H1 (cell line): Measurements from ENCODE around the gene PDIA6. TPM values are rescaled to one million over a fixed set of nuclear protein-coding genes. Genes with fewer than 3 reads are reported as not detected.

ENCODE experiments used
- CTCF ChIA-PET: fragments of 300-600 bp; sonication (Branson Sonifier 250); formaldehyde crosslinking; loops from one replicate; lab custom pipeline; 2021; ENCODE audit not compliant: partially characterized antibody; lab: Charles Lee
- POLR2A ChIA-PET: fragments of 300-600 bp; sonication (Branson Sonifier 250); formaldehyde crosslinking; loops from one replicate; lab custom pipeline; 2021; ENCODE audit warnings: inconsistent platforms; ENCODE audit not compliant: partially characterized antibody; lab: Charles Lee
- DNase-seq, 2 experiments: peaks; one replicate each; pipeline versions ENCODE4 v3.0.0 to v3.0.0-alpha.2; 2010 to 2022; ENCODE audit warnings: low spot score in 2 of 2, low read depth in 1 of 2, mixed read lengths in 1 of 2
- FAIRE-seq: peaks from 2 replicates; lab custom pipeline; 2011; peaks lifted over from hg19 to GRCh38; lab: Jason Lieb, UNC
- H2AFZ ChIP-seq: 2 replicates; pipeline ENCODE4 v1.8.1; 2012; ENCODE audit warnings: low read length, inconsistent platforms
- H2AK5ac ChIP-seq: 2 replicates; pipeline ENCODE4 v1.6.1; 2013; ENCODE audit warnings: low read depth, low read length
- H2BK120ac ChIP-seq: replicated peaks from 2 replicates; pipeline ENCODE3; 2013; ENCODE audit warnings: low read depth, low read length, inconsistent platforms
- H2BK12ac ChIP-seq: 2 replicates; pipeline ENCODE4 v1.6.1; 2013; ENCODE audit warnings: low read depth, low read length
- H2BK15ac ChIP-seq: 2 replicates; pipeline ENCODE4 v1.6.1; 2013; ENCODE audit warnings: low read length
- H2BK20ac ChIP-seq: 2 replicates; pipeline ENCODE4 v1.6.1; 2013; ENCODE audit warnings: low read length
- H2BK5ac ChIP-seq: 2 replicates; pipeline ENCODE4 v1.6.1; 2013; ENCODE audit warnings: low read depth, low read length
- H3K14ac ChIP-seq: 2 replicates; pipeline ENCODE4 v1.6.1; 2013; ENCODE audit warnings: inconsistent platforms; ENCODE audit not compliant: insufficient read length
- H3K18ac ChIP-seq: 2 replicates; pipeline ENCODE4 v1.6.1; 2013; ENCODE audit warnings: low read length; ENCODE audit errors: extremely low read depth
- H3K23ac ChIP-seq: 2 replicates; pipeline ENCODE4 v1.6.1; 2013; ENCODE audit warnings: inconsistent platforms; ENCODE audit not compliant: insufficient read length
- H3K23me2 ChIP-seq: 2 replicates; pipeline ENCODE4 v1.6.1; 2013; ENCODE audit warnings: low read depth, low read length
- H3K27ac ChIP-seq: 2 replicates; pipeline ENCODE4 v1.6.1; 2011; ENCODE audit warnings: low read depth, low read length, inconsistent platforms
- H3K27me3 ChIP-seq, 4 experiments: replicated peaks in 1 of 4; 1 replicate in 1 of 4; 2 replicates in 3 of 4; pipeline versions ENCODE4 v1.6.1 to v1.8.1; 2011 to 2013; ENCODE audit warnings: low read length in 3 of 4, mild to moderate bottlenecking in 3 of 4, inconsistent platforms in 2 of 4, mixed read lengths in 2 of 4, moderate library complexity in 1 of 4; ENCODE audit not compliant: control insufficient read depth in 3 of 4, insufficient read depth in 3 of 4; ENCODE audit errors: extremely low read depth in 1 of 4
- H3K36me3 ChIP-seq, 4 experiments: 2 replicates each; pipeline versions ENCODE4 v1.6.1 to v1.8.1; 2011 to 2013; ENCODE audit warnings: mild to moderate bottlenecking in 4 of 4, low read length in 3 of 4, moderate library complexity in 2 of 4, control low read depth in 1 of 4, inconsistent platforms in 1 of 4; ENCODE audit not compliant: insufficient read depth in 4 of 4, control insufficient read depth in 2 of 4
- H3K4ac ChIP-seq: replicated peaks from 2 replicates; pipeline ENCODE3; 2013; ENCODE audit warnings: low read length, low read depth, mixed read lengths, inconsistent platforms; ENCODE audit not compliant: insufficient read length
- H3K4me1 ChIP-seq, 4 experiments: replicated peaks in 1 of 4; 1 replicate in 1 of 4; 2 replicates in 3 of 4; pipeline versions ENCODE4 v1.6.1 to v1.8.1; 2011 to 2013; ENCODE audit warnings: low read length in 3 of 4, inconsistent platforms in 2 of 4, mixed read lengths in 1 of 4; ENCODE audit not compliant: insufficient read depth in 4 of 4, control insufficient read depth in 3 of 4
- H3K4me2 ChIP-seq, 2 experiments: 2 replicates each; pipeline versions ENCODE4 v1.6.1 to v1.8.1; 2011 to 2013; ENCODE audit warnings: low read depth in 2 of 2, low read length in 2 of 2, control low read depth in 1 of 2, inconsistent platforms in 1 of 2, mild to moderate bottlenecking in 1 of 2; ENCODE audit not compliant: insufficient read depth in 1 of 2
- H3K4me3 ChIP-seq, 4 experiments: fragments of 200-600, 300-600 bp in 1 of 4; sonication (generic), shearing (Covaris generic), sonication (Bioruptor Twin) in 1 of 4; 2 replicates each; pipeline versions ENCODE4 v1.5.1 to v1.8.1; 2011 to 2016; ENCODE audit warnings: low read length in 4 of 4, low read depth in 3 of 4, control low read depth in 2 of 4, inconsistent platforms in 2 of 4, mild to moderate bottlenecking in 2 of 4, mixed read lengths in 1 of 4, moderate library complexity in 1 of 4; ENCODE audit not compliant: insufficient read depth in 2 of 4; ENCODE audit errors: extremely low read depth in 1 of 4
- H3K56ac ChIP-seq: replicated peaks from 2 replicates; pipeline ENCODE3; 2013; ENCODE audit warnings: low read depth, mild to moderate bottlenecking, mixed read lengths, low read length, inconsistent platforms; ENCODE audit not compliant: insufficient read length
- H3K79me1 ChIP-seq: 2 replicates; pipeline ENCODE4 v1.6.1; 2013; ENCODE audit warnings: low read depth, low read length, control low read depth
- H3K79me2 ChIP-seq, 2 experiments: 2 replicates each; pipeline versions ENCODE4 v1.6.1 to v1.8.1; 2012 to 2013; ENCODE audit warnings: low read length in 2 of 2, mild to moderate bottlenecking in 2 of 2, inconsistent platforms in 1 of 2; ENCODE audit not compliant: insufficient read depth in 2 of 2, control insufficient read depth in 1 of 2
- H3K9ac ChIP-seq, 4 experiments: replicated peaks in 1 of 4; 1 replicate in 1 of 4; 2 replicates in 3 of 4; pipeline versions ENCODE4 v1.6.1 to v1.8.1; 2011 to 2013; ENCODE audit warnings: low read depth in 3 of 4, low read length in 3 of 4, control low read depth in 2 of 4, mild to moderate bottlenecking in 2 of 4, moderate library complexity in 2 of 4, inconsistent platforms in 1 of 4; ENCODE audit errors: extremely low read depth in 1 of 4
- H3K9me3 ChIP-seq, 2 experiments: 2 replicates each; pipeline versions ENCODE4 v1.6.1 to v1.8.1; 2012 to 2013; ENCODE audit warnings: mild to moderate bottlenecking in 2 of 2, moderate library complexity in 2 of 2, control low read depth in 1 of 2, inconsistent platforms in 1 of 2, low read depth in 1 of 2, low read length in 1 of 2, mixed read lengths in 1 of 2; ENCODE audit not compliant: insufficient read depth in 2 of 2
- H4K20me1 ChIP-seq, 2 experiments: replicated peaks in 1 of 2; 2 replicates each; pipeline versions ENCODE3 to v1.8.1; 2011 to 2013; ENCODE audit warnings: inconsistent platforms in 2 of 2, low read length in 2 of 2, mild to moderate bottlenecking in 1 of 2; ENCODE audit not compliant: insufficient read depth in 2 of 2, control insufficient read depth in 1 of 2
- H4K5ac ChIP-seq: 2 replicates; pipeline ENCODE4 v1.6.1; 2013; ENCODE audit warnings: low read length, low read depth, mixed read lengths, inconsistent platforms; ENCODE audit not compliant: insufficient read length
- H4K8ac ChIP-seq: 2 replicates; pipeline ENCODE4 v1.8.0; 2013; ENCODE audit warnings: mild to moderate bottlenecking, moderate library complexity, low read length, inconsistent platforms; ENCODE audit not compliant: insufficient read depth; ENCODE audit errors: extremely low read depth
- H4K91ac ChIP-seq: replicated peaks from 2 replicates; pipeline ENCODE3; 2013; ENCODE audit warnings: low read length, mixed read lengths, inconsistent platforms; ENCODE audit not compliant: insufficient read length
- FOSL1 ChIP-seq: IDR thresholded peaks from 2 replicates; pipeline ENCODE4 v1.6.1; 2011; ENCODE audit warnings: mild to moderate bottlenecking, low read depth, low read length, moderate library complexity; ENCODE audit not compliant: insufficient read depth
- JUN ChIP-seq: IDR thresholded peaks from 2 replicates; pipeline ENCODE4 v1.6.1; 2011; ENCODE audit warnings: low read depth, mild to moderate bottlenecking, improper control_type of control experiment, low read length
- NANOG ChIP-seq: IDR thresholded peaks from 2 replicates; pipeline ENCODE4 v1.6.1; 2011; ENCODE audit warnings: low read length, low read depth, mild to moderate bottlenecking, inconsistent platforms; ENCODE audit not compliant: insufficient read depth, poor library complexity, severe bottlenecking
- WGBS, 2 experiments: shearing (Covaris generic) in 1 of 2; methylation state at CpG; one replicate each; pipeline versions ENCODE4 v1.1.6 to v1.1.7; 2013 to 2015; ENCODE audit warnings: low lambda C conversion rate in 2 of 2, mixed read lengths in 2 of 2, inconsistent platforms in 1 of 2, low coverage in 1 of 2, missing lambda C conversion rate in 1 of 2; ENCODE audit not compliant: insufficient replicate concordance in 2 of 2, insufficient coverage in 1 of 2, insufficient read length in 1 of 2; ENCODE audit errors: extremely low coverage in 1 of 2, missing lambda C conversion rate in 1 of 2; 5-methylcytosine and 5-hydroxymethylcytosine counted together
- polyA plus RNA-seq, 7 experiments: library from polyadenylated mRNA; depleted of rRNA in 3 of 7; stranded (reverse) in 5 of 7; unstranded in 2 of 7; fragments of >200 nt in 5 of 7; fragments of 200-250 nt in 2 of 7; gene quantifications; 1 replicate in 5 of 7; 2 replicates in 1 of 7; 4 replicates in 1 of 7; pipeline versions ENCODE4 v1.2.1 to v1.2.3, GENCODE V29; 2011 to 2013; ENCODE audit warnings: missing spikeins in 2 of 7, mixed read lengths in 2 of 7
- total RNA-seq: library from RNA; stranded (reverse); fragmentation: NEBNext Ultra II Directional; extraction: Animal tissue kit (Norgen Biotek cat#: 25700); gene quantifications from 2 replicates; pipeline ENCODE4 v1.2.1, GENCODE V29; 2021

PDIA6 gene
- total and polyA plus RNA-seq, 2 of the 8 experiments (the other 6 are each of a cell fraction or from before 2014, with no cell fraction given) = 181 to 384 TPM

DNA sequence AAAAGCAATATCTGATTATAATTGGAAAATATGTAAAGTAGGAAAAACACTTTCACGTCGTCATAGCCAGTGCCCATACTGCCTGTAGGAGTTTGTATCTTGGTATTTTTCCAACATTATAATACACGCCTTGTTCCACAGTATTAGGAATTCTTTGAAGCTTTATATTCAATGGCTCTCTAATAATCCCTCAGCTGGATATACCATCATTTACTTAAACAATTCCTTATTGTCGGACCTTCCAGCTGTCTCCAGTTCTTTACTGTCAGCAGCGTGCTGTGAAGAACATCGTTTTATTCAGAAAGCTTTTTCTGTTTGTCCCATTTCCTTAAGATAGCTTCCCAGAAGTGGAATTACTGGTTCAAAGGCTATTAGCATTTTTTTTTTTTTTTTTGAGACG is 59.4 kb downstream of the PDIA6 start:
- Histone ChIP-seq H2AK5ac (no peak overlapping the region), H3K79me1 (no peaks in the 10 kb centered on the region), H2BK15ac (no peak overlapping the region), H4K5ac (no peak overlapping the region), H3K36me3 (no peaks in the 10 kb centered on the region), H3K4me2 (no peak overlapping the region), H2BK120ac (no peak overlapping the region), H3K23ac (no peak overlapping the region), H3K14ac (no peak overlapping the region), H3K4me1 (no peaks in the 10 kb centered on the region), H3K9ac (no peak overlapping the region), H2AFZ (no peak overlapping the region), H3K27ac (no peak overlapping the region), H2BK5ac (no peak overlapping the region), H4K20me1 (no peaks in the 10 kb centered on the region), H3K56ac (no peak overlapping the region), H4K8ac (no peak overlapping the region), H2BK20ac (no peak overlapping the region), H3K23me2 (no peaks in the 10 kb centered on the region), H3K4ac (no peak overlapping the region), H3K4me3 (no peak overlapping the region), H3K18ac (no peak overlapping the region), H3K79me2 (no peaks in the 10 kb centered on the region), H3K27me3 (no peaks in the 10 kb centered on the region), H2BK12ac (no peak overlapping the region), H4K91ac (no peak overlapping the region), H3K9me3 (no peaks in the 10 kb centered on the region)
- CTCF ChIA-PET = no interaction called here
- TF ChIP-seq NANOG (no peak), JUN (no peak), FOSL1 (no peak)
- 96% methylated on average over 7 of the region's 7 CpGs; no CpG with 5 or more reads in 1 of the 2 experiments for WGBS, 2 experiments
- DNase-seq (no peak), FAIRE-seq (no peak)
- POLR2A ChIA-PET = interaction anchor here (0.6 to 0.8 kb wide), 2 partner anchors 15 to 216 kb away, joined by 3 to 5 read pairs; no protein-coding TSS in a partner anchor
